GM19467 (cell line): ENCODE results near the gene ENPP7.

Experiments used
- ATAC-seq: cut with Tn5 transposase; IDR thresholded peaks from one replicate; pipeline ENCODE4 v1.9.1; 2021; ENCODE audit warnings: mild to moderate bottlenecking, moderate library complexity; ENCODE audit not compliant: unreplicated experiment

The ENPP7 gene

GRCh38 chr17:79776376-79777119 is 45.8 kb downstream of the ENPP7 start:
- no peak for ATAC-seq

GRCh38 chr17:79777120-79777893 is 46.6 kb downstream of the ENPP7 start:
- no peak for ATAC-seq

DNA sequence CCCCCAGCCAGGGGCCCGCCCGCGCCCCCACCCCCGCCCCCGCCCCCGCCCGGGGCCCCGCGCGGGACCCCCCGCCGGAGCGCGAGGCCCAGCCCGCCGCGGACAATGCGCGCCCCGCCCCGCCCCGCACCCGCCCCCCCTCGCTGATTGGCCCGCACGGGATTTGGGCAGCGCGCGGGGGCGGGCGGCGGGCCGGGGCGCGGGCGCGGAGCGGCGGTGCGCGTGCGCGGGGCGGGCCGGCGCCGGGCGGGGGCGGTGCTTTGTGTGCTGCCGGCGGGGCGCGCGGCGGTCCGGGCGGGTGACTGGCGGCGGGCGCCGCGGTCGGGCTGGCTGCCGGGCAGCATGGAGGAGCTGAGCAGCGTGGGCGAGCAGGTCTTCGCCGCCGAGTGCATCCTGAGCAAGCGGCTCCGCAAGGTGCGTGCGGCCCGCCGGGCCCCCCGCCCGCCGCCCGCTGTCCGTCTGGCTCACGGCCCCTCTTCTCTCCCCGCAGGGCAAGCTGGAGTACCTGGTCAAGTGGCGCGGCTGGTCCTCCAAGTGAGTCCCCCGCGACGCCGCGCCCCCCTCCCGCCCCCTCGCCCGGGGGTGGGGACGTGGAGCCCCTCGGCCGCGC is 47.3 kb downstream of the ENPP7 start, which contains the start of gene CBX2:
Gene CBX2 (plus strand): TSS at position 255 of the 610 bp plus-strand sequence. CDS start 88 bp downstream, at position 343.
- no peak for ATAC-seq

DNA sequence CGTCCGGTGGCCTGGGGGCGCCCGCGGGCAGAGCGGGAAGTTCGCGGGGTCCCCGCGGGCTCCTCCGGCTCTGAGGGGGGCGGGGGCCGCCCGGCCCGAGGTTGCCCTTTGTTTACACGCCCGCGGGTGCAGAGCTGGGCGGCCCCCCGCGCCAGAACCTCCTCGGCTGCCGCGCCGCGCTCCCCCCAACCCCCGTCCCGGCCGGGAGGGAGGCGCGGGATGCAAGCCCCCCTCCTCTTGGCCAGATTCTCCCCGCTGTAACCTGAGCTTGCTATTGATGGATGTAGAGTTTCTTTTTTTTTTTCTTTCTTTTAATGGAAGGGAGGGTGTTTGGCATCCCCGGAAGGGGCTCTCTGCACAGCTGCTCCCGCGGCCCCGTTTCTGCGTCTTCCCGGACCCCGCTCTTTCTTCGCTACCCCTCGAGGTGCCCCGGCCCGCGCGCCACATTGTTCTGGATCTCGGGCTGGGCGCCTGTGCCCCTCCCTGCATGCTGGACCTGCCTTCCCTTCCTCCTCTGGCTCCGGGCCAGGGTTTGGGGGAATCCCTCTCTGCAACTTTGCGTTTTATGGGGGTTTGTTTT is 47.9 kb downstream of the ENPP7 start:
- no peak for ATAC-seq

- no peak for ATAC-seq
These were observed 48.4 kb downstream of the ENPP7 start for GRCh38 chr17:79779084-79779529.

DNA sequence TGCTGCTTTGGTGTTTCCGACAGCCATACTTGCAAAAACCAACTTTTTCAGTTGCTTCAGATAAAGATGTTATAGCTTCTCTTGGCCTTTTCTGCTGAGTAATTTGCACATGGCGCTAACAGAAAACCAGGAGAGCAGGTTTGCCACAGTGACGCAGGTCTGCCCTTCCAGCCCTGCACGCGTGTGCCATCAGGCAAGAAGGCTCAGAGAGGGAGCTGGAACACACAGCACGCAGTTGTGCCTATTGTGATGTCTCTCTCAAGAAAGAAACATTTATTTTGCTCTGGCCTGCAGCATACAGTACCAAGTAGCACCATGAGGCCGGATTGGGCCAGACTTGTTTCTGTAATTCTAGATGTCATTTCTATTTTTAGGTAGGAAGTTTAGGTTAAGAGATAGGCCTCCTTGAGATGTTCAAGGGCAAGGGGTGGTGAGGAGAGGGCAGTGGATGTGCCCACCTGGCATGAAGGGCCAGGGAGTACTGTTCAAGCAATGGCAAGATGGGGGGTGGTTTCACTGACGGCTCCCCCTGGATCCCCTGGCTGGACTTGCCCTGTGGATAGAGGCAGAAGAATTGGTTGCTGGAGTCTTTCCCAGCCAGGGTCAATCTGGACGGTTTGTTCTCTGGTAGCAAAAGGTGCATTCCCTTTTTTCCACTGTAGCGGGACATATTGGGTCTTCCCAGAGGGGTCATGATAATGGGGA is 49.1 kb downstream of the ENPP7 start:
- ATAC-seq = no peak

DNA sequence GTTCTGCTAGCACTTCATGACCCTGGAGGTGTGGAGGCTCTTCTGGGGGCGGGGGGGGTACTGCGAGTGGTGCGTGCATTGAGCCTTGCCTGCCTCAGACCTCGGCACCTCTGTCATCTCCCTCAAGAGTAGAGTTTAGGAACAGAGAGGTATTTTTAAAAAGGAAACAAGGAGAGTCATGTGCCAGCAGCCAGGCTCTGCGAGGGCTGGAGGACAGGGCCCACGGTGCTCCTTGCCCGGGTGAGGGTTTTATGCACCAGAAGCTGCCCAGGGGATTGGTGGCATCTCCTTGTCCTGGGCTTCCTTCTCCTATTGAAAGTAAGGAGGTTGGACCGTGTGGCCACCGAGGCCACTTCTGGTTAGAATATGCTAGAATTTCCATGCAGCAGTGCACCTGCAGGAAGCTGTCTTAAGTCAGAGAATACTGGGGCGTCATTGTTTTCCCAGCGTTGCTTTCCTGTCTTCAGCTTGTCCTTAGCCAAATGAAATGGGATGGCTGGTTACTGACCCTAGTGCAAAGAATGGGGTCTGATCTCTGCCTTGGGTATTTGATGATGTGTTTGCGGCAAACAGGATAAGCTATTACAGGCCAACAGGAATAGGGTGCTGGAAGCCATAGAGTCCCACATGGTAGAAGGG is 50.4 kb downstream of the ENPP7 start:
- no peak for ATAC-seq

- ATAC-seq = no peak
These were observed 51.2 kb downstream of the ENPP7 start for GRCh38 chr17:79781736-79782575.

GRCh38 chr17:79783891-79784290 is 53.1 kb downstream of the ENPP7 start:
- ATAC-seq = no peak

- ATAC-seq = no peak
These were observed 53.7 kb downstream of the ENPP7 start for GRCh38 chr17:79784353-79785016.

DNA sequence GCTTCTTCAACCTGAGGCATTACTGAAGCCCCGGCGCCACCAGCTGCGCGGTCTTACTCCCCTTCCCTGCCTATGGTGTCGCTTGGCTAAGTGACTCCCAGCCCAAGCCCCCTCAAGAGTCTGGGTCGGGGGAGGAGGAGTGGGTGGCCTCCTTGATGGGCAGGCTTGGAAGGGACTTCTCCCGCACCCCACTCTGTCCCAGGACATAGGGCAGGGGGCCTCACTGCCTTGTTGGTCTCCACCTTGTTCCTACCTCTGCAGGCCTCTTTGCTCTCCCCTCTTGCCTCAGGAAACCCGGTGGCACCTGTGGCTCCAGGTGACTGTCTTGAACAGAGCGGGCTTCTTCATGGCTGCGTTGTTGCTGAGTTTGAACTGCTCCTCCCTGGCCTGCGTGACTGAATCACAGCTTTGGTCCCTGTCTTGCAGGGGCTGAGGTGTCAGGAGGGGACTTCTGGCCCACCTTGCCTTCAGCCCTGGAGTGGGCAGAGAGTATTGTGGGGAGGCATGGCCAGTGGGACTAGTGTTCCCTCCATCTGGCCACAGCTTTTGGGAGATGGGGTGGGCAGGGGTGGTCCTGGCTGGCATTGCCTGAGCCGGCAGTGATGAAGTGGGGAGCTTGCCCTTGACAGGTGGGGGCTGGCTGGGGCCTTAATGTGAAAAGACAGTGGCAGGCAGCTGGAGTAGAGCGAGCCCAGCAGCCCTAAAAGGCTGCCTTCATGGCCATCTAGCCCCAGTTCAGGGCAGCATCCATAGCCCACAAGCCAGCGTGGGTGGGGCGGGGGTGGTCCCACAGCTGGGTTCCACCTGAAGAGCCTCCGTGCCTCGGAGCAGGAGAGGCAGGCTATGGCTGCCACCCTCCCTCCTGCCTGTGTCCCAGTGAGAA is 54.5 kb downstream of the ENPP7 start:
- ATAC-seq = no peak

GRCh38 chr17:79785900-79786810 is 55.4 kb downstream of the ENPP7 start:
- no peak for ATAC-seq

DNA sequence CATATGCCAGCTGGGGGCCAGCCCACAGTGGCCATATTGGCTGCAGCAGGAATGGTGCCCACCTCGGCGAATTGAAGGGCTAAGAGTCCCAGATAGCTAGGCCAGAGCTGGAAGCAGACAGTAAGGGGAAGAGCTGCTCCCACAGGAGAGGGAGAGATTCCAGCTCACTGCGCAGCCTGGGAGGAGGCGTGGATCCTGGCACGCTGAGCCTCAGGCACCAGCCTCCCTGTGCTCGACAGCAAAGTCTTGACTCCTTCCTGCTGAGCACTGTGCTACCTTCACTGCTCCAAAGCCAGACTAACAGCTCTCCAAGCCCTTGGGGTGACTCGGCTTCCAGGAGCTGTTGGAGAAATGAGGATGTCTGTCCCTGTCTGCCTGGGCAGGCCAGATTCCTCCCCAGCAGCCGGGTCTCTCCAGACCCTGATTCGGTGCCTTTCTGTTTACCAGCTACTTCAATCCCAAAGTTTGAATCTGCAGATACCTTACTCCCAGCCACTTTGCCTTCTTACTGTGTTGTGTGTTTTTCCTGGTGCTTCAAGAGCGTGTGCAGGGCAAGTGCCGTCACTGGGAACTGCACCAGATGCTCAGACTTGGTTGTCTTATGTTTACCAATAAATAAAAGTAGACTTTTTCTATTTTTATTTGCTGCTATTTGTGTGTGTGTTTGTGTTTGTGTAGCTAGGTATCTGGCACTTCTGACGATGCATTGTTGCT is 56.3 kb downstream of the ENPP7 start:
- ATAC-seq = no peak

GRCh38 chr17:79788455-79788854 is 57.7 kb downstream of the ENPP7 start:
- no peak for ATAC-seq

GRCh38 chr17:79788989-79789942 is 58.5 kb downstream of the ENPP7 start:
- ATAC-seq = no peak
